Measurements from ENCODE around the gene TMC3. TPM values are rescaled to one million over a fixed set of nuclear protein-coding genes. Genes with fewer than 3 reads are reported as not detected.
"Not testable (repeated sequence)": the region's sequence is repeated elsewhere in the genome, so short reads cannot be mapped to it uniquely, and the experiment has no call there.

The TMC3 gene
- total RNA-seq, 1 donor from 2014 or later = not detected

DNA sequence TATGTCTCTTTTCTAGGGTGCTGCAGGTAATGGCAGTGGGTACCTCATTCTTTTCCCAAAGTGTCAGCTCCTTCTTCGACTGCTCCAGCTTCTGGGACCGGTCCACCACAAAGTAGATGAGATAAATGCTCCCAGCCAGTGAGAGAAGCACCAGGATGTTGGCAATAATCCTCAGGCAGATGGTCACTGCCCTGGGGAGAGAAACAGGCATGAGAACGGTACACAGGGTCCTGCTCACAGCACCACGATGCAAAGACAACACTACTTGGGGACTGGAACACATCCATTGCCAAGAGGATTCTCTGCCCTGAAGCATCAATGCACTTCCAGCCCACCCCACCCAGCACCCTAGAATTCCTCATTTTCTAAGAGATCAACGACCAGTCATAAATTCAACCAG is 22.4 kb downstream of the TMC3 start:
- intact Hi-C loops (cut with DNase I) = no loop called here
- DNase-seq (ENCODE audit: low spot score) = no peak

DNA sequence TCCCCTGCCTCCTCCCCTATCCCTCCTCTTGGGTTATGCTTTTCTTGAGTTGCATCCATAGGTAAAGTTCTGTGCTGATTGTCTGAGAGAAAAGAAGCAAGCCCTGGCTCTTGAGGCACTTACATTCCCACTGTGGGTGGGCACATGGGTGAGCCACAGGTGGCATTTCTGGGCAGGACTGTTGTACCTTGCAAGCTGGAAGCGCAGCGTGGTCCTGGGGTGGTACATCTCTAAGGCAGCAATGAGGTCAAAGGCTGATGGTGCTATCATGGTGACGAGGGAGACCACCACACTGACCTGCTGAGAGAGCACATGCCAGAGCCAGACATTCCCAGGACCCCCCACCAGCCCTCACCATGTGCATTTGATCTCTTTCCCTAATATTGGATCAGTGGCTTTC is 24.7 kb downstream of the TMC3 start:
- intact Hi-C loops (cut with DNase I) = no loop called here
- no peak for DNase-seq (ENCODE audit: low spot score)

DNA sequence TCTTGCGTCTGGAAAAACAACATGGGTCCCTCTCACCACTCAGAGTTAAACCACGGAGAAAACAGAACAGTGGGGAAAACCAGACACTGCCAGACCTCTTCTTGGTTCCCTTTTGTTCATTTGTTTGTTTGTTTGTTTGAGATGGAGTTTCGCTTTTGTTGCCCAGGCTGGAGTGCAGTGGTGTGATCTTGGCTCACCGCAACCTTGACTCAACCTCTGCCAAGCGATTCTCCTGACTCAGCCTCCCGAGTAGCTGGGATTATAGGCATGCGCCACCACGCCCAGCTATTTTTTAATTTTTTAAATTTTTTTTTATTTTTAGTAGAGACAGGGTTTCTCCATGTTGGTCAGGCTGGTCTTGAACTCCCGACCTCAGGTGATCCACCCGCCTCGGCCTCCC is 25.3 kb downstream of the TMC3 start:
- DNase-seq (ENCODE audit: low spot score); intact Hi-C loops (cut with DNase I): not testable (repeated sequence)

DNA sequence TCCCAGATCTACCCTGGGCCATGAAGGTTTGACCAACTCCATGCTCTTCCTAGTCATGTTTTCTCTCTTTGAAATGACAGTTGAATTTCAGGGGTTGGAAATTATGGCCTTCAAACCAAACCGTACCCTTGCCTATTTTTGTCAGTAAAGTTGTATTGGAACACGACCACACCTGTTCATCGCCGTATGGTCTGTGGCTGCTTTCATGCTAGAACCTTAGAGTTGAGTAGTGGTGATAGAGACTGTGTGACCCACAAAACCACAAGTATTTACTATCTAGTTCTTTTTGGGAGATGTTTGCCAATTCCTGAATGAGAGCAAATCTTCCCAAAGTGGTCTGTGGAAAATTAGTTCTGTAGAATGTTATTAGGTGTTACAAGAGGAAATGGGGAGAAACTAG is 26.1 kb downstream of the TMC3 start:
- intact Hi-C loops (cut with DNase I) = no loop called here
- DNase-seq (ENCODE audit: low spot score) = no peak

DNA sequence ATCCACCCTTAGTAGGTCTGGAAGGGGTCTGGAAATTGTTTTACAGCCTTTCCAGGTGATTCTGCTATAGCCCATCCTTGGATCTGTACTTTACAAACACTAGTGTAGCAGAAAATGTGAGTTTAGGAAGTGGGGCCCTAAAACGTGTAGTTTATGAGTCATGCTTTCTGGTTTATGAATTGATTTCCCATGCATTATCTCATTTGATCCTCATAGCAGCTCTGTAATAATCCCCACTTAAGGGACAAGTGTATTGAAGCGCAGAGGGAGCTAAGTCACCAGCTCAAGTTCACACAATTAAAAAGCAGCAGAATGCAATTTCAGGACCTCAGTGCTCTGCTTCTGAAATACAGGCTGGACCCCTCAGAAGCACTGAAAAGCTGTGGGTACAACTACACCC is 27.4 kb downstream of the TMC3 start:
- no peak for DNase-seq (ENCODE audit: low spot score)
- intact Hi-C loops (cut with DNase I) = no loop called here

DNA sequence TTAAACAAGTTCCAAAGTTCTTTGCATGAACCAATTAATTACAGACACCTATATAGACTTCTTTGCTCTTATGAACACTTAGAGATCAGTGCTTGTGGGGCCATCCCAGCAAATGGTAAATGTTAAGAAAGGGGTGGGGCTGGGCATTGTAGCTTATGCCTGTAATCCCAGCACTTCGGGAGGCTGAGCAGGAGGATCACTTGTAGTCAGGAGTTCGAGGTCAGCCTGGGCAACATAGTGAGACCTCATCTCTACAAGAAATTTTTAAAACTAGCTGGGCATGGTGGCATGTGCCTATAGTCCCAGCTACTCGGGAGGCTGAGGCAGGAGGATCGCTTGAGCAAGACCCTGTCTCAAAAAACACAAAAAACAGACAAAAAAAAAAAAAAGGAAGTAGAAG is 30.6 kb downstream of the TMC3 start:
- DNase-seq (ENCODE audit: low spot score) = no peak
- intact Hi-C loops (cut with DNase I) = no loop called here

DNA sequence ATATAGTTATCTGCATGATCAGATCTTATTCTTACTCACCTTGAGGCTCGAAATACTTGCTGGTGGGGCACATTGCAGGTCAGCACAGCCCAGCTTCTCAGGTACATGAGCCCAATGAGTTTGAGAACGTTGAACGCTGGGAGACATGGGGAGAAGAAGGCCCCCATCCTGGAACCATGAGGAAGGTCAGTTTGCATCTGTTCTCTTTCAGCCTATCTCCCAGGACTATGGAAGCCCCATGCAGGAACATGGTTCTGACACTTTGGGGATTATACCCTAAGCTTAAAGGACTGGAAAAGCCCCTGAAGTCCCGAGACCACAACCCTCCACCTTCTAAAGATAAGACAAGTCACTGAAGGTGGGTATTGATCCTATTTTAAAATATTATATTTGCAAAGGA is 32.7 kb downstream of the TMC3 start:
- no peak for DNase-seq (ENCODE audit: low spot score)
- intact Hi-C loops (cut with DNase I) = no loop called here

DNA sequence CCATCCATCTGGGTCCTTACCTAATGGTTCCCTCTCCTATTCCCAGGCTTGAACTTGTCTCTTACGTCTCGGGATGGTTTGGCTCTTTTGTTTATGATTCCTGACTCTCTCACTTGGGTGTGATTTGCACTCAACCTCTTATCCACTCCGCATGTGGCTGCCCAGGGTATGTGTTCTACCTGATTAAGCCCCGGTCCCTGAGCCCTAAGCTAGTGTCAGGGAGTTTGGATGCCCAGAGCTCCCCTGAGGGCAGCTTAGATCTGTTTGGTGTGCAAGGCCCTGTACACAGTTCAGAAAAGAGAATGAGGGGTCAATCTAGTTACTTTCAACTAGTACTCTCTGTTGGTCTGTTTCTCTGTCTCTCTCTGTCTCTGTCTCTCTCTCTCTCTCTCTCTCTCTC is 34.2 kb downstream of the TMC3 start:
- DNase-seq (ENCODE audit: low spot score) = no peak
- intact Hi-C loops (cut with DNase I) = no loop called here

DNA sequence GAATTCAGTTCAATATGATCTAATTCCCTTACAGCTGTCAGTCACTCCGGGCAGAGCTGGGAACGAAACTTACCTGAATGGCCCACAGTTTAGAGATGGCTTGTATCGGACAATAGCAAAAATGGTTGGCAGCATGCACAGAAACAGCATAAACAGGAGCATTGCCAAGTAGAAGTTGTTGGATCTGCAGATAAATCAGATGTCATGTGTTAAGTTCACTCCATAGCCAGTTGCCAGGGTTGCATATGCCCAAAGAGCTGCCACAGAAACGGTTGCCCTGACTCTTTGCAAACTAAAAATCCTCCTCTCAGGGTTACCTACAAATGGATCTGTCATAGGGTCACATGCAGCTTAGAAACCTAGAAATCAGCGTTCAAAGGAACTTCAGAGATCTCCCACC is 34.7 kb downstream of the TMC3 start:
- intact Hi-C loops (cut with DNase I) = no loop called here
- DNase-seq (ENCODE audit: low spot score) = no peak

DNA sequence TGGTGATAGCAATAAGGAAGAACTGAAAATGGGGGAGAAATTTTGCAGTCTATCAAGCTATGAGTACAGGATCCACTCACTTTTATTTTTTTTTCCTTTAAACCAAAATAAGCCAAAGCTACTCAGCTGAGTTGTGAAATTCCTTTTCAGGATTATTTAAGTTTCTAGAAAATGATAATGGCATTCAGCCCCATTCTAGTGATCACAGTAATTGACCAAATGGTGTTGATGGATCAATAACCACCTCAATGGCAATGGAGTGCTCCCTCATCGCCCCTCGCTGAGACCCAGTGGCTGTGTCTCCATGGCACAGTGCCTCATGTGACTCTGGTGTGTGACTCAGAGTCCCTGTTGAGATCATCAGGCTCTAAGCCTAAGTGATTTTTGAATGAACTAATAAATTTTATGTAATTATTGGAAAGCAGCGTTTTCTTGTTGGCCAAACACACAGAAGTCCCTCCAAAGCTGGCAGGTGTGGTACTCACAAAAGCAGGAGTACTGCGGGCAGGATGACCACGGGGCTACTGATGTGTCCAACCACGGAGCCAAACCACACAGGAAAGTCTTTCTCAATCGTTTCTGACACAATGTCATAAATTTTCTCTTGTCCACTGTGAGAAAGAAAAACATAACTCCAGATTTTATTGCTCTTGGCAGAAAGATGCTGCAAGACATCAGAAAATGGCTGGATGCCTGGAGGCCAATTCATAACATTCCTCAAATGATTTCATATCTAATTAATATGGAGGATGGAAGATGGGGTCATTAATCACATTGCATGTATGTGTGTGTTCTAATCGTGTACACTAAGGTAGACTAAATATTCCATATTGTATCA is 35.6 kb downstream of the TMC3 start:
- intact Hi-C loops (cut with DNase I) = no loop called here
- DNase-seq (ENCODE audit: low spot score) = no peak

DNA sequence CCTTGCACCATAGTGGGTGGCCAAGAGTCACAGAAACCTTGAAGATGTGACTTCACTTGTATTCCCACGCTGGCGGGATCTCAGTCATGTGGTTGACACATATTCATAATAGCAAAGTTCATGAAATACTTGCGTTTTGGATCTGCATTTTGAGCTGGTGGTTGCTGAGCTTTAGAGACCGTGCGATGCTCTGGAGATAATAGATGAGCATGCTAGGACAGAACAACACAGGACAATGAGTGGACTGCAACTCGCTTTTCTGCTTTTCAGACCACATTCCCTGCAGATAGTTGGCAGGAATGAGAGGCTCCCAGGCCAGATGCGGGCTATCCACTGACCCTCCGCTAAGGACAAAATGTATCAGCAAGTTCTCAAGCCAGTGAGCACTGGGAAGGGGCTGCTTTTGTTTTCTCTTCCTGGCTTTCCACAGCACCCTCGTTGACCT is 36.3 kb downstream of the TMC3 start:
- intact Hi-C loops (cut with DNase I) = loop anchor here (2.0 kb wide), 1 partner anchor 63 kb away; no protein-coding TSS in a partner anchor
- DNase-seq (ENCODE audit: low spot score) = no peak

DNA sequence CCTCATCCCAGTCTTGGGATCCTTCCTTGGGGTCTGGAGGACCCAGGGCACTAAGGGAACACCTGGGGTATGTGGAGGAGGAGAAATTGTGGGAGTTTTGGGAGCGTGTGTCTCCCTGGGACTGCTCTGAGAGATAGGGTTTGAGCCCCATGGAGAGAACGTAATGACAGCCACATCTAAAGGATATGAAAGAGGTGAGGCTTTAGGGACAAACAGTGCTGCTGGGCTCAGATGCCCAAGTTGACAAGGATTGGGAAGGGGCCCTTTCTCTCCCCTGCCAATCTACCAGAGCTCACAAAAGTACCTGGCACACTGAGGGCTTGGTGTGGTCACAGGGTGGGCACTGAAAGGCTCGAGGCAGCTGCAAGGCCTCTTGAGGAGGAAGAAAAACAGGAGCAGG is 36.8 kb downstream of the TMC3 start:
- intact Hi-C loops (cut with DNase I) = loop anchor here (2.0 kb wide), 1 partner anchor 62 kb away; no protein-coding TSS in a partner anchor
- no peak for DNase-seq (ENCODE audit: low spot score)

DNA sequence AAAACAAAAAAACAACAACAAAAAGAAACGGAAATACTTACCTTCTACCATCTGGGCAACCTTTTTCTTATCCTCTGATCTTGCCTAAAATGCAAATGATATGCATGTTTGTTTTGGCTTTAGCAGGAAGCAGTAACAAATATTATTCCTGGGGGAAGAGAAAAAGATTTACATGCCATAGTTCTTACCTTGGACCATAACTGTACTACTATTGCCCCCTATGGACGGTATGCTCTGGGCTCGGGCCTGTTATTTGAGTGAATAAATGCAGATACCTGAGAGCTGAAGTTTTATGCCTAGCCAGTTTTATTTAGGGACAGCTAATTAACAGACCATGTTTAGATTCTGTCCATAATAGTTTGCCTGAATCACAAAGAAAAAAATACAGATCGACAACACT is 37.4 kb downstream of the TMC3 start:
- intact Hi-C loops (cut with DNase I) = loop anchor here (2.0 kb wide), 1 partner anchor 62 kb away; no protein-coding TSS in a partner anchor
- DNase-seq (ENCODE audit: low spot score) = no peak

DNA sequence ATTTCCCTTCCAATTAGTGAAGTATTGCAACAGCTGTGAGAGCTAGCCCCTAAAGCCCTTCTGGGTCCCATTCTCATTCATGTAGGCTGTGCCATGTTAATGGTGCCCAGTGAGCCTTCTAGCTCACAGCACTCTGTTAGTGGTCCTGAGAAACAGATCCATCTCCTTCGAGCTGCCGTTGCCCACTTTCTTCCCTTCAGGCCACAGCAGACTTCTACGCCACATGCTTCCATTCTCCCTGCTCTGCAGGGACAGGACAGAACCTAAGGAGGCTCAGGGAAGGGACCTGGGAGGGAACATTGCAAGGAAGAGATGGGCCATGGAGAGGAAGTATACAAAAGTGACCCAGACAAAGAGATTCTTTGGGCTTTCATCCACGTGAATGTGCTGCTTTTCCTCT is 38.4 kb downstream of the TMC3 start:
- intact Hi-C loops (cut with DNase I) = loop anchor here (2.0 kb wide), 1 partner anchor 61 kb away; no protein-coding TSS in a partner anchor
- DNase-seq (ENCODE audit: low spot score) = no peak

DNA sequence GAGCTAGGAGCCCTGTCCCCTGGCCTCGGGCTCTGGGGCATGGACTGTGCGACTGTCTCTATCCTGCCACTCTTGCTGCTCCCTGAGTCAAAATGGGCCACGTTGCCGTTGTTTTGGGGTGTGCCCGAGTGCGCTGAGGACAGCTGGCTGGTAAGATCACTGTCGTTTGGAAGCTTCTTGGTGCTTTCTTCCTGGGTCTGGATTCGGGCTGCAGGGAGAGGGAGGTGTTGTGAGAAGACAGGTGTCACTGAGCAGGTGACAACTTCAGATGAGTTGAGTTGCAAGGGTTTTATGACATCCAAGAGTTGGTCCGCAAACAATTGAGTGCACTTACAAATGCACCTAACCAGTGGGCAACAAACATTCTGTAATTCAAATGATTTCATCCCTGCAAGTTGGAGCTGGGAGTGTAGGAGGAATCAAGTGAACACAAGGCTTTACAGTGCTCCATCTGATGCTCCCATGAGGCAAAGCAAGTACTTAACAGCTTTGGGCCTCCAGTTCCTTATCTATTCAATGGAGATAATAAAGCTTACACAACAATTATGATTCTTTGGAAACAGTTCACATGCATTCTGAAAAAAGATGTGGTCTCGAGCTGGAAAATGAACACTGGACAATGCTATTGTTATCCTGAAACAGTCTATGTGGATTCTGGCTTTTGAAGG is 39.1 kb downstream of the TMC3 start:
- intact Hi-C loops (cut with DNase I) = no loop called here
- no peak for DNase-seq (ENCODE audit: low spot score)

DNA sequence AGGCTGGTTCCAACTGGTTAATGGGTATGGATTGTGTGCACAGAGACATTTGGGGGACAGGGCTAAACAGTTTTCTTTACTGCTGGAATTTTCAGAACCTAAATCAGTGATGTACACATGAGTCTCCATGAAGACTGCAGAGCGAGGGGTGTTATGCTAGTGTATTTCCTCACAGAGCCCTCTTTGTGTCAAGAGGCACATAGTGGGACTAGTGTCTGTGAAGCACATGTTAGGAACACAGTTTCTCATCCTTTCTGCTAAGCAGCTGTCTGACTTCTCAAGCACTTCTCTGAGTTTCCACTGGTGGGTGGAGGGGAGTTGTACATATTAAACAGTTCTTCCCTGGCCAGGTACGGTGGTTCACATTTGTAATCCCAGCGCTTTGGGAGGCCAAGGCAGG is 40.6 kb downstream of the TMC3 start:
- intact Hi-C loops (cut with DNase I) = no loop called here

DNA sequence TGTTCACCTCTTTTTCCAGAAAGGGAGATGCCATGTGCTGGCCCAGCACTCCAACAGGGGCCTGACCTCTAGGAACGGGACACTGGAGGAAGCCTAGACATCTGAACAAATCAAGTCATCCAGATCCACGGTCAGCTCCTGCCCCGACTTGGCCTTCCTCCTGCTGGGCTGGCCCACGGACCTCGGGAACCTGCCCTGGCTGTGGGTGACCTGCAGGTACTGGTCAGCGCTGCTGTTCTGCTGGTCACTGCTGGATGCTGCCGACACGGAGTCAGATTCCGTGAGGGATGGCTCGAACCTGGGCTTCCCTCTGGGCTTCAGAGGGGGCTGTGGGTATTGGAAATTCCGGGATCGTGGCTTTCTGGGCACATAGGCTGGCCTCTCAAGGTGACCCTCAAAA is 41.7 kb downstream of the TMC3 start:
- intact Hi-C loops (cut with DNase I) = no loop called here
- no peak for DNase-seq (ENCODE audit: low spot score)

More for the DNA sequence above, 40.6 kb downstream of the TMC3 start:
- DNase-seq (ENCODE audit: low spot score) = no peak

DNA sequence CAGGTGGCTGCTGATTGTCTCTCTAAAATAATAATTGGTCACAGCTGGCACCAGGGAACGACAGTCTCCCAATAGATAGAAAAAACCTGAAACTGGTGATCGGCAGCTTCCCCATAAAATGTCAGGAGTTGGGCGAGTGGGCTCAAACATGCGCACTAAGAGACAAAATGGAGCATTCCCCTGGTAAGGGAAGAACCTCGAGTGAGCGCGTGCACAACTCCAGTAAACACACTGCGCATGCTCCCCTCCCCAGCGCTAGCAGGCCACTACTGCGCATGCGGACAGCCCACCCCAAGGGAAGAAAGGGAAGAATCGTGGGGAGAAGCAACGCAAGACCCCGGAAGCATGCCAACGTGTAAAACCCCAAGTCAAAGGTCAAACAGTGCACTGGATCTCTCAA is 42.4 kb downstream of the TMC3 start:
- DNase-seq (ENCODE audit: low spot score) = no peak
- intact Hi-C loops (cut with DNase I) = no loop called here

DNA sequence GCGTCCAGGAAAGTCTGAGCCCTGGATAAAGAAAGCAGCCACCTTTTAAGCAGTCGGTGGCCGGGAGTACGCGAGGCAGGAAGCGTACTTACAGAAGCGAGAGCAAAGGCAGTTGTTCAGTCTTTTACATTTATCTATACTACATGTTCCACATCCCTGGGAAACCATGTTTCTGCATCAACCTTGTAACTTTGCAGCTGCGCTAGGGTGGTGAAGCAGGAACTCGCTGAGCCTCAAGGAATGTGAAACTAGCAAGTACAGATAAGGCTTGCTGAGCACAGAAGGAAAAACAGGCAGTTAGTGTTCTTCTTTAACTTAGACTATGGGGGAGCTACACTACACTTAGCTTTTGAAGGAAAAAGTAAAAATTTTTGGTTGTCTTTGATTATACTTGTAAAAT is 42.9 kb downstream of the TMC3 start:
- DNase-seq (ENCODE audit: low spot score); intact Hi-C loops (cut with DNase I): not testable (repeated sequence)

DNA sequence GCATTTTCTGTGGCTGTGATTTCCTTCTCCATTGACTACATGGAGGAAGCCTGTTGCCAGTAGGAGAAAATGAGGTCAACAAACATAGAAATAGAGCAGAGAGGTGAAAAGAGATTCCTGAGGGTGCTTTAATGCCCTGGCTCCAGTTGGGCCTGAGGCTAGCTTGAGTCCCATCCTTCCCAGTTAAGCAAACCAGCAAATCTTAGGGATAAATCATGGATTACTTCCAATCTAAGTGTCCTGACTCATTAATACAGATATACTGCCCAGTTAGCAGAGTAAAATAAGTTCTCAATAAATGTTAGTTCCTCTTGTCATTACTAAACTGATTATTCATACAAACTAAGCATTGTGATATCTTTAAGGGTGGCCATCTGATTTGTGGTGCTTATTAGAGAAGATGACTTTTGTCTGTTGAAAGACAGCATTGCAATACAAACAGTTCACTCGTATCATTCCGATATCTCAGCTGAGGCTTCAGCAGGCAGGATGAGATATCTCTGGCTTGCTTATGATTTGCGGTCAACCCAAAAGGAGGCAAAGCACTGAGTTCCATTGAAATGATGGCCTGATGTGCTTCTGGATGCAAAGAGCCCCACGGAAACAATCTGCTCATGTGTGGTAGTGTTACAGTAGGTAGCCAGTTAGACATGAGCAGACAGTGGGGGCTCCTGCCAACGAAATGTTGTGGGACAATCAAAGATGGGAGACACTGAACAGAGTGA is 43.5 kb downstream of the TMC3 start:
- intact Hi-C loops (cut with DNase I) = no loop called here

More for the DNA sequence above, 43.5 kb downstream of the TMC3 start:
- DNase-seq (ENCODE audit: low spot score) = no peak
